Lung (tissue), 12 donors: Measurements from ENCODE around the gene SLC39A12. TPM values are rescaled to one million over a fixed set of nuclear protein-coding genes. Genes with fewer than 3 reads are reported as not detected.

ENCODE experiments used
- ATAC-seq: fragments of 200-7000 bp; cut with Tn5 transposase; one replicate; pipeline ENCODE4 v1.9.1; 2020; ENCODE audit warnings: moderate number of reproducible peaks; ENCODE audit not compliant: insufficient read depth, low FRiP score
- DNase-seq, 3 donors: peaks; one replicate each; pipeline ENCODE4 v3.0.0-alpha.2; 2013 to 2017
- H3K27ac ChIP-seq, 2 donors: one replicate each; pipeline ENCODE4 v1.5.1; 2013; ENCODE audit warnings: mild to moderate bottlenecking in 2 of 2, moderate library complexity in 2 of 2, control low read depth in 1 of 2, inconsistent platforms in 1 of 2, low read depth in 1 of 2, low read length in 1 of 2
- H3K27me3 ChIP-seq, 3 donors: one replicate each; pipeline ENCODE4 v1.5.1; 2013; ENCODE audit warnings: low read length in 2 of 3; ENCODE audit not compliant: control insufficient read depth in 3 of 3, insufficient read depth in 3 of 3
- H3K36me3 ChIP-seq, 4 donors: one replicate each; pipeline ENCODE4 v1.5.1; 2013; ENCODE audit warnings: low read length in 4 of 4, mild to moderate bottlenecking in 1 of 4, moderate library complexity in 1 of 4; ENCODE audit not compliant: control insufficient read depth in 4 of 4, insufficient read depth in 4 of 4
- H3K4me1 ChIP-seq, 5 donors: one replicate each; pipeline ENCODE4 v1.5.1; 2013; ENCODE audit warnings: low read length in 5 of 5, mild to moderate bottlenecking in 2 of 5, moderate library complexity in 1 of 5; ENCODE audit not compliant: control insufficient read depth in 5 of 5, insufficient read depth in 5 of 5
- H3K4me3 ChIP-seq: one replicate; pipeline ENCODE4 v1.5.1; 2013; ENCODE audit warnings: mild to moderate bottlenecking, control low read depth, moderate library complexity
- H3K9ac ChIP-seq, 2 donors: one replicate each; pipeline ENCODE4 v1.5.1; 2013; ENCODE audit warnings: low read length in 2 of 2, control low read depth in 1 of 2; ENCODE audit not compliant: insufficient read depth in 1 of 2
- H3K9me3 ChIP-seq, 4 donors: one replicate each; pipeline ENCODE4 v1.5.1; 2013; ENCODE audit warnings: low read length in 3 of 4, mild to moderate bottlenecking in 1 of 4, moderate library complexity in 1 of 4; ENCODE audit not compliant: control insufficient read depth in 4 of 4, insufficient read depth in 3 of 4
- CTCF ChIP-seq: IDR thresholded peaks from 2 replicates; pipeline ENCODE4 v1.5.1; 2012; ENCODE audit warnings: mild to moderate bottlenecking; ENCODE audit errors: control extremely low read depth, extremely low read depth
- WGBS, 2 donors: extraction: QIAGEN DNeasy Blood & Tissue Kit; methylation state at CpG; one replicate each; pipeline ENCODE4 v1.1.7; 2013; 5-methylcytosine and 5-hydroxymethylcytosine counted together
- polyA plus RNA-seq, 2 donors: library from polyadenylated mRNA; stranded (reverse); fragments of 200-250 nt; gene quantifications; one replicate each; pipeline ENCODE4 v1.2.1, GENCODE V29; 2013
- total RNA-seq, 2 donors: library from RNA; depleted of rRNA in 1 of 2; stranded (reverse); fragments of >200 nt in 1 of 2; gene quantifications; one replicate each; pipeline ENCODE4 v1.2.1, GENCODE V29; 2014 to 2021
- donor health status: control.
- donor health status: control.
- donor health status: Bipolar disorder and iron deficiency.
- donor health status: healthy.
- donor health status: DM: yes; HTN: yes; CAD: no.

Gene SLC39A12
- total and polyA plus RNA-seq, 4 donors, result 0.03 to 0.26 TPM; not detected in 2

DNA sequence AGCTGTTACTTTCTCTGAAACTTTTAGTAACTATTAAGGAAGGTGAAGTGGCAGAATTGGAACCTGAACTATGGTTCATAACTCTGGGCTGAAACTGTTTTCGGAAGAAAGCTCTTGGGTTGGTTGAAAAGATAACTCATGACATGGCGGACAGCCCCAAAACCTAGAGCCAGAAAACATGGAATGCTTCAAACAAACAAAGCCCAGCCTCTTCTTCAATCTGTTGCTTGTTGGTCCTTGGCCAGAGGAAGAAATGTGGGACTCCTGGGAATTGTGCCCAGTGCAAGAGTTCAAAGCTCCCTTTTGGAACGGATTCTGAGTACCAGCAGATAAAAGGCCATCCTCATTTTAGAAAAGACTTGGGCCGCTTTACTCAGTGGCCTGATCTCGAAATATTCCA, 135.6 kb downstream of the SLC39A12 start:
- peaks cover 0 to 24% (median 4%) of the 10 kb centered on the region in 5 donors for H3K4me1 ChIP-seq
- H3K36me3 ChIP-seq, result no peaks in the 10 kb centered on the region
- no peak overlapping the region for H3K27ac ChIP-seq
- peak; percentile 92 to 98 (median 98) for DNase-seq
- ATAC-seq, result no peak
- no peaks in the 10 kb centered on the region for H3K27me3 ChIP-seq
- TF ChIP-seq CTCF, result no peak
- no peak overlapping the region for H3K4me3 ChIP-seq
- WGBS, 2 donors, result 68 to 84% methylated on average over 5 of the region's 5 CpGs
- no peaks in the 10 kb centered on the region for H3K9me3 ChIP-seq
- no peak overlapping the region for H3K9ac ChIP-seq

Other genes with a start within 250 kb of the SLC39A12 start
- 1 to 10 TPM in 1 of 2 donors, under 1 TPM in 1; 0.37 to 2.1 TPM for gene TMEM236, start 199.7 kb upstream of the SLC39A12 start, total RNA-seq
- under 1 TPM; 0.65 to 0.75 TPM for gene TMEM236, start 199.7 kb upstream of the SLC39A12 start, polyA plus RNA-seq
- gene MRC1, start 142.6 kb upstream of the SLC39A12 start, total RNA-seq, result 100 to 1,000 TPM in 1 of 2 donors, 10 to 100 TPM in 1; 14.0 to 161 TPM
- gene MRC1, start 142.6 kb upstream of the SLC39A12 start, polyA plus RNA-seq, result 10 to 100 TPM; 39.4 to 47.8 TPM
- 10 to 100 TPM in 1 of 2 donors, 1 to 10 TPM in 1; 5.1 to 23.9 TPM for gene CACNB2, start 188.5 kb downstream of the SLC39A12 start, total RNA-seq
- 1 to 10 TPM in 1 of 2 donors, under 1 TPM in 1; 0.90 to 2.2 TPM for gene CACNB2, start 188.5 kb downstream of the SLC39A12 start, polyA plus RNA-seq